ENCODE results near the gene SOCS6.
"Not testable (repeated sequence)": the region's sequence is repeated elsewhere in the genome, so short reads cannot be mapped to it uniquely, and the experiment has no call there.

SOCS6 gene, protein sequence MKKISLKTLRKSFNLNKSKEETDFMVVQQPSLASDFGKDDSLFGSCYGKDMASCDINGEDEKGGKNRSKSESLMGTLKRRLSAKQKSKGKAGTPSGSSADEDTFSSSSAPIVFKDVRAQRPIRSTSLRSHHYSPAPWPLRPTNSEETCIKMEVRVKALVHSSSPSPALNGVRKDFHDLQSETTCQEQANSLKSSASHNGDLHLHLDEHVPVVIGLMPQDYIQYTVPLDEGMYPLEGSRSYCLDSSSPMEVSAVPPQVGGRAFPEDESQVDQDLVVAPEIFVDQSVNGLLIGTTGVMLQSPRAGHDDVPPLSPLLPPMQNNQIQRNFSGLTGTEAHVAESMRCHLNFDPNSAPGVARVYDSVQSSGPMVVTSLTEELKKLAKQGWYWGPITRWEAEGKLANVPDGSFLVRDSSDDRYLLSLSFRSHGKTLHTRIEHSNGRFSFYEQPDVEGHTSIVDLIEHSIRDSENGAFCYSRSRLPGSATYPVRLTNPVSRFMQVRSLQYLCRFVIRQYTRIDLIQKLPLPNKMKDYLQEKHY

DNA sequence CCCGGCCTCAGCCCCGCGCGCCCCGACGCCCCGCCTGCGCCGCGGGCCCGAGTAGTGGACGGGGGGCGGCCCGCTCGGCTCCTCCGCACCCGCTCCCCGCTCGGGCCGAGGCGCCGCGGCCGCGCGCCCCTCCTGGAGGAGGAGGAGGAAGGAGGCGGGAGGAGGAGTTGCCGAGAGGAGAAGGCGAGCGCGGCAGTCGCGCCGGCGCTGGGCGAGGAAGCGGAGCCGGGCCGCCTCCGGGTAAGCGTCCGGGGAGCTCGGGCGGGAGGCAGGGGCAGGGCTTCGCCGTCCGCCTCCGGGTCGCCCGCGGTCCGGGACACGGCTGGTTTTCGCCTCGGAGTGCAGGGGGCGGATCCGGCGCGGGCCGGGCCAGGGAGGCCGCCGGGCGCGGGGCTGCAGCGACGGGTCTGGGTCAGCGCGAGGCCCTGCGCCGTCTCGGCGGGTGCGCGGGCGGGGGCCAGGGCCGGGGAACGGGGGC, at the start of gene SOCS6:
Gene SOCS6, plus strand, starts transcription at position 195 of the 478 bp plus-strand sequence. CDS start 35,624 bp downstream, outside the sequence.
- peak; percentile 19 for DNase-seq (ENCODE audit: low read depth)
- TF ChIP-seq, protein P1, sequence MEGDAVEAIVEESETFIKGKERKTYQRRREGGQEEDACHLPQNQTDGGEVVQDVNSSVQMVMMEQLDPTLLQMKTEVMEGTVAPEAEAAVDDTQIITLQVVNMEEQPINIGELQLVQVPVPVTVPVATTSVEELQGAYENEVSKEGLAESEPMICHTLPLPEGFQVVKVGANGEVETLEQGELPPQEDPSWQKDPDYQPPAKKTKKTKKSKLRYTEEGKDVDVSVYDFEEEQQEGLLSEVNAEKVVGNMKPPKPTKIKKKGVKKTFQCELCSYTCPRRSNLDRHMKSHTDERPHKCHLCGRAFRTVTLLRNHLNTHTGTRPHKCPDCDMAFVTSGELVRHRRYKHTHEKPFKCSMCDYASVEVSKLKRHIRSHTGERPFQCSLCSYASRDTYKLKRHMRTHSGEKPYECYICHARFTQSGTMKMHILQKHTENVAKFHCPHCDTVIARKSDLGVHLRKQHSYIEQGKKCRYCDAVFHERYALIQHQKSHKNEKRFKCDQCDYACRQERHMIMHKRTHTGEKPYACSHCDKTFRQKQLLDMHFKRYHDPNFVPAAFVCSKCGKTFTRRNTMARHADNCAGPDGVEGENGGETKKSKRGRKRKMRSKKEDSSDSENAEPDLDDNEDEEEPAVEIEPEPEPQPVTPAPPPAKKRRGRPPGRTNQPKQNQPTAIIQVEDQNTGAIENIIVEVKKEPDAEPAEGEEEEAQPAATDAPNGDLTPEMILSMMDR (IDR thresholded peaks at IDR 0.05; ENCODE audit: low read depth, low read length, missing control alignments), result no peak
- H3K4me3 ChIP-seq (ENCODE audit: low read depth, low read length), result peak within 1 kb of the TSS; percentile 84

DNA sequence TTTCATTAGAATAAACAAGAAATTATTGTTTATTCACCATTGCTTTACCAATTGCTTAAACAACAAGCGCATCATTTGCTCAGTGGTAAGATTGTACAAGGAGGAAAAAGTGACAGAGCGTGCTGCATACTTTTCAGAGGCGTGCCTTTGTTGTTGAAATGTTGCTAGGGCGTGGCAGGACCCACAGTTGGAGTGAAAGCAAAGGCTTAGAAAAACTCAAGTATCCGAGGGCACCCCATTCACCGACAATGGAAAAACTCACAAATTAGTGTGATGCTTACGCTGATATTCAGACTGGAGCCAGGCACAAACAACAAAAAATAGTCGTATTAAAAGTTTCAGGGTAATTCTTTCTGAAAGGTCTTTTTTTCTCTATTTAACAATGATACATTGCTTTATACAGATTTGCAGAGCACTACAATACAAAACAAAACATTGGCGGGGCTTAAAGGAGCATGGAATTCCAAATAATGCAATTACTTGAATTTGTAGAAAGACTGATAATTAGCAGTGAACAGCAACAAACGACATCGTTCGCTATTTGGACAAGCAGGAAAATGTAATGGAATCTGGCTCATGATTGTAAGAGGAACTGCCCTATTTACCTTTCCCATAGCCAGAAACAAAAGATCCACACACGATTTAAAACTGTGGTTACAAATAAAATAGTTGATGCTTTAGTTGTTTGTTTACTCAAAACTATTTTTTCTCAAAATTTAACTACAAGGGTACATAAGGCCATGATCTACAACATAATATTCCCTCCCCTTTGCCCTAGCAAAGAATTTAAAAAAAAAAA, 45.5 kb upstream of the SOCS6 start:
- TF ChIP-seq, protein P1 (IDR thresholded peaks at IDR 0.05; ENCODE audit: low read depth, low read length, missing control alignments), result no peak
- DNase-seq (ENCODE audit: low read depth), result no peak
- H3K4me3 ChIP-seq (ENCODE audit: low read depth, low read length), result no peak overlapping the region

DNA sequence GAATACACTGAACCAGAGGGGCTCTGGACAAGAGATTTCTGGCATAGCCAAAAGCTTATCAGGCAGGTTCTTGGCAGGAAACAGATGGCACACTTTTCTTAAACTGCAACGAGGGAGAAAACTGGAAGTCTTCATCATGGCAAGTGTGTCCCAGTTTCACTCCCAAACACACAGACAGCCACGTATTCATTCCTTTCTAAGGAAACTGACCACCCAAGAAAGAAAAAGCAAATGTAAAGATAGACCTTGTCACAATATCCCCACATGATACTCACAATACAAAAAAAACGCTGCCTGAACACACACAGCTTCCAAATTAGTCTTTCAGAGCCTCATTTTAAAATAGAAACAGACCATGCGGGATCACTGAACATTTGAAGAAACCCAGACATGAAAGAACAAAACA, 42.8 kb upstream of the SOCS6 start:
- TF ChIP-seq, protein P1 (IDR thresholded peaks at IDR 0.05; ENCODE audit: low read depth, low read length, missing control alignments), result no peak
- DNase-seq (ENCODE audit: low read depth), result no peak
- H3K4me3 ChIP-seq (ENCODE audit: low read depth, low read length), result no peak overlapping the region

DNA sequence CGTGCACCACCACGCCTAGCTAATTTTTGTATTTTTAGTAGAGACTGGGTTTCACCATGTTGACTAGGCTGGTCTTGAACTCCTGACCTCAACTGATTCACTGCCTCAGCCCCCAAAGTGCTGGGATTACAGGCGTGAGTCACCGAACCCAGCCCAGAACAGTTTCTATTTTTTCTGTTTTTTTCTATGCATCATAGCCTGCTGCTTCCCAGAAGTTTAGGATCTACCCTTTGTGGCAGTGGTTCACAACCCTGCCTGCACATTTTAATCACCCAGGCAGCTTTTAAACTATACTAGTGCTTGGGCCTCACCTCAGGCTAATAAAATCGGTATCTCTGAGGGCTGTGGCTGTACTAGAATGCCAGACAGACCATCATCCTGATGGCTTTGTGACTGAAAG, 39.7 kb upstream of the SOCS6 start:
- no peak overlapping the region for H3K4me3 ChIP-seq (ENCODE audit: low read depth, low read length)
- DNase-seq (ENCODE audit: low read depth), result no peak
- TF ChIP-seq, protein P1 (IDR thresholded peaks at IDR 0.05; ENCODE audit: low read depth, low read length, missing control alignments), result no peak

DNA sequence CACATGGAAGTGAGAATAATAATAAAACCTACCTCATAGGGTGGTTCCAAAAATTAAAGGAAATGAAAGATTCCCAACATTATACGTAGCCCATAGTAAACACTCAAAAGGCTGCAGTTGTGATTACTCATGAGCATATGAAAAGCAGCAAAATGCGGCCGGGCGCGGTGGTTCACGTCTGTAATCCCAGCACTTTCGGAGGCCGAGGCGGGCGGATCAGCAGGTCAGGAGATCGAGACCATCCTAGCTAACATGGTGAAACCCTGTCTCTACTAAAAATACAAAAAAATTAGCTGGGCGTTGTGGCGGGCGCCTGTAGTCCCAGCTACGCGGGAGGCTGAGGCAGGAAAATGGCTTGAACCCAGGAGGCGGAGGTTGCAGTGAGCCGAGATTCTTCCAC, 39.0 kb upstream of the SOCS6 start:
- not testable (repeated sequence) for H3K4me3 ChIP-seq (ENCODE audit: low read depth, low read length); DNase-seq (ENCODE audit: low read depth)

DNA sequence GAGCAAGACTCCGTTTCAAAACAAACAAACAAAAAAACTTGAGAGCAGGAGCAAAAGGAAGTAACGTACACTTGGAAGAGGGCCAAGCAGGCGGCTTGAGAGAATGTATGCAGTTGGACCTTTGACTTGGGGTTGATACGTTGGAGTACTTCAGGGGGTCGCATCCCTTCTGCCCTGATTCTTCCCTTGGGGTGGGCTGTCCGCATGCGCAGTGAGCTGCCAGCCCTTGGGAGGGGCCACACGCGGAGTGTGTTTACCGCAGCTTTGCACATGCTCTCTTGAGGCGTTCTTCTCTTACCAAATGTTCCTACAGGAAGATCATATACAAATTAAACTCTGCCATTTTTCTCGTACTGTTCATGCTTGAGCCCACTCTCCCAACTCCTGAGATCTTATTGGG, 38.1 kb upstream of the SOCS6 start:
- no peak overlapping the region for H3K4me3 ChIP-seq (ENCODE audit: low read depth, low read length)
- no peak for DNase-seq (ENCODE audit: low read depth)
- TF ChIP-seq, protein P1 (IDR thresholded peaks at IDR 0.05; ENCODE audit: low read depth, low read length, missing control alignments), result no peak

DNA sequence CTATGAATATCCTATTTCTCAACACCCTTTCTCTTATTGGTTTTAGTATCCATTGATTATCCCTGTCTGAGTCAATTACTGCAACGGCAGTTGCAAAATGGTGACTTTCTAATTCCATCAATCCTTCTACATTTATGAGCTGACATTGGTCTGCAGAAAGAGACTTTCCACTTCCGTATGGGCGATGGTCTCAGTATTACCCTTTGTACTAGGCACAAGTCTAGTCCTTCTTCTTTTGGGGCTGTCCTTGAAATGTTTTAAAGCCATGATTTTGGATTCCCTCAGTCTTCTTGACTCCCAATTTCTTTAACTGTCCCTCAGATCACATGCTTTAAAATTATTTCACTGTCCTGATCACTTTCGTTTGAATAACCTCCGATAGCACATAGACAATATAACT, 32.7 kb upstream of the SOCS6 start:
- no peak for DNase-seq (ENCODE audit: low read depth)
- H3K4me3 ChIP-seq (ENCODE audit: low read depth, low read length), result no peak overlapping the region
- TF ChIP-seq, protein P1 (IDR thresholded peaks at IDR 0.05; ENCODE audit: low read depth, low read length, missing control alignments), result no peak

All from GM12864 (cell line).